ENCODE measurements around the gene HOXB7. TPM values are rescaled to one million over a fixed set of nuclear protein-coding genes. Genes with fewer than 3 reads are reported as not detected.

The HOXB7 gene
- total RNA-seq, 2 experiments from 2014 or later, result 0.25 to 0.30 TPM

GRCh38 chr17:48625495-48626244 lies 14.9 kb upstream of the HOXB7 start:
- DNase-seq, result peak; percentile 30
- Mint-ChIP-seq H3K27ac (peak overlapping the region; percentile 54), H3K27me3 (peaks cover 87% of the 10 kb centered on the region), H3K9me3 (no peaks in the 10 kb centered on the region), H3K36me3 (ENCODE audit: low read depth) (no peaks in the 10 kb centered on the region), H3K4me3 (peak overlapping the region; percentile 62), H3K4me1 (peaks cover 13% of the 10 kb centered on the region)
- POLR2A ChIA-PET, result no interaction called here
- CTCF ChIA-PET, result interaction anchor here (0.6 to 2.3 kb wide), 11 partner anchors 10 to 600 kb away, joined by 3 to 16 read pairs (median 3); no protein-coding TSS in a partner anchor

DNA sequence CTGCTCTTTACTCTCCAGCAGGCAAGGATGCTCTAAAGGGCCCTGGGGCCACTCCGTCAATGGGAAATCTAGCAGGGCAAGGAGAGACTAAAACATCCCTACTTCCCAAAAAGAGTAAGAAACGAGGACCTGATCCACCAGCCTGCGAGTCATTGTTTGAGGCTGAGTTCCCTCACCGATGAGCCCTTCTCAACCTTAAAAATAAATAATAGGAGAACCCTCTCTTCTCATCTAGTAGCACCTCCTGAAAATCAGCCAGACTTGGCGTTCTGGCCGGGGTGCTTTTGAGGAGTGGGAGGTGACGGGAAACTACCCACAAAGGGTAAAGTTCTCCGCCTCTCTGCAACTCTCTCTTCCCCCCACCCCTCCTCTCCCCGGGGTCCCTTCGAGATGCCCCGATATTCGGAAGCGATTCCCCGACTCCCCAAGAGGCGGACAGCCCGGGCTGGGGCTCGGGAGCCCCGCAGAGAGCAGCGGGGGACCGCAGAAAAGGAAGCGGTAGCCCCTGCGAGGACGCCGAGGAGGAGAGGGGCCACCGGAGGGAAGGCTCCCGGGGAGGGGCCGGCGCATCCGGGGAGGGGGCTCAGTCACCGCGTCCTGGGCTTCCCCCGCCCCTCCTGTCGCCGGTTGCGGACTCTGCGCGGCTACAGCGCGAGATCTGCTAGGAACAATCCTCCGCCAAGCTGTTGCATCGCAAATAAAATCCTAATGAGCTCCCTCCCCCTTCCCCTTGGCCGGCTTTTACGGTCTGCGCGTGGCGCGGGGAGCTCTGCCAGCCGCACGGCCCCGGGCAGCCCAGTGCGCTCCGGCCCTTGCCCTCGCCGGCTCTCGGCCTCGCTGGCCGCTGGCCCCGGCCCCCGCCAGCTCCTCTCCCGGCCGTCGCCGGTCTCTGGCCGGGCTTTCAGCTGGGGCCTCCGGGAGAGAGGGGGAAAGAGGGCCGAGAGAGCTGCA lies 14.0 kb upstream of the HOXB7 start:
- CTCF ChIA-PET, result interaction anchor here (0.6 to 2.3 kb wide), 10 partner anchors 9 to 600 kb away, joined by 3 to 16 read pairs (median 3); no protein-coding TSS in a partner anchor
- H3K27me3 Mint-ChIP-seq, result peaks cover 86% of the 10 kb centered on the region
- H3K9me3 Mint-ChIP-seq, result no peaks in the 10 kb centered on the region

GRCh38 chr17:48624118-48624517 lies 13.3 kb upstream of the HOXB7 start:
- DNase-seq, result no peak
- no peak overlapping the region for H3K4me3 Mint-ChIP-seq

More for the DNA sequence above, 14.0 kb upstream of the HOXB7 start:
- DNase-seq, result no peak
- Mint-ChIP-seq H3K4me1 (peaks cover 13% of the 10 kb centered on the region), H3K4me3 (no peak overlapping the region), H3K27ac (no peak overlapping the region), H3K36me3 (ENCODE audit: low read depth) (no peaks in the 10 kb centered on the region)
- POLR2A ChIA-PET, result no interaction called here

GRCh38 chr17:48623583-48623982 lies 12.8 kb upstream of the HOXB7 start:
- CTCF ChIA-PET, result interaction anchor here (0.6 to 1.5 kb wide), 7 partner anchors 13 to 759 kb away, joined by 3 to 6 read pairs (median 3); no protein-coding TSS in a partner anchor
- no peaks in the 10 kb centered on the region for H3K36me3 Mint-ChIP-seq (ENCODE audit: low read depth)
- POLR2A ChIA-PET, result no interaction called here
- DNase-seq, result no peak
- peaks cover 86% of the 10 kb centered on the region for H3K27me3 Mint-ChIP-seq
- H3K4me1 Mint-ChIP-seq, result peaks cover 19% of the 10 kb centered on the region
- no peak overlapping the region for H3K4me3 Mint-ChIP-seq
- no peak overlapping the region for H3K27ac Mint-ChIP-seq
- no peaks in the 10 kb centered on the region for H3K9me3 Mint-ChIP-seq

More at GRCh38 chr17:48624118-48624517, 13.3 kb upstream of the HOXB7 start:
- Mint-ChIP-seq H3K36me3 (ENCODE audit: low read depth) (no peaks in the 10 kb centered on the region), H3K4me1 (peaks cover 13% of the 10 kb centered on the region), H3K27me3 (peaks cover 86% of the 10 kb centered on the region), H3K27ac (no peak overlapping the region), H3K9me3 (no peaks in the 10 kb centered on the region)
- CTCF ChIA-PET, result interaction anchor here (1.0 to 1.5 kb wide), 6 partner anchors 12 to 760 kb away, joined by 3 to 6 read pairs (median 3); no protein-coding TSS in a partner anchor
- POLR2A ChIA-PET, result no interaction called here

DNA sequence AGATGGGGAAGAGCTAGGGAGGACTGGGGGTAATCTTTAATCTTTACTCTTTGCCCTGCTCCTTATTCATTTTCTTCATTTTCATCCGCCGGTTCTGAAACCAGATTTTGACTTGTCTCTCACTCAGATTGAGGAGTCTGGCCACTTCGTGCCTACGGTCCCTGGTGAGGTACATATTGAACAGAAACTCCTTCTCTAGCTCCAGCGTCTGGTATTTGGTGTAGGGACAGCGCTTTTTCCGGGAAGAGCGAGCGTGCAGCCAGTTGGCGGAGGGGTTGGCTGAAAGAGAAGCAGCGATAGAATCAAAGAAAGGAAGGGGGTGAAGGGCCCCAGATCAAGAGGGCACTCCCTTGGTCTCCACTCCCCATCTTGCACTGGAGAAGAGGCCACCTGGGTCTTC lies 12.0 kb upstream of the HOXB7 start:
- Mint-ChIP-seq H3K27me3 (peaks cover 85% of the 10 kb centered on the region), H3K36me3 (ENCODE audit: low read depth) (no peaks in the 10 kb centered on the region), H3K4me1 (peaks cover 24% of the 10 kb centered on the region), H3K9me3 (no peaks in the 10 kb centered on the region), H3K27ac (no peak overlapping the region), H3K4me3 (no peak overlapping the region)
- POLR2A ChIA-PET, result interaction anchor here (0.6 kb wide), 1 partner anchor 376 kb away, joined by 5 read pairs; no protein-coding TSS in a partner anchor
- CTCF ChIA-PET, result interaction anchor here (0.6 to 1.5 kb wide), 4 partner anchors 13 to 612 kb away, joined by 3 to 4 read pairs (median 3); no protein-coding TSS in a partner anchor
- no peak for DNase-seq

DNA sequence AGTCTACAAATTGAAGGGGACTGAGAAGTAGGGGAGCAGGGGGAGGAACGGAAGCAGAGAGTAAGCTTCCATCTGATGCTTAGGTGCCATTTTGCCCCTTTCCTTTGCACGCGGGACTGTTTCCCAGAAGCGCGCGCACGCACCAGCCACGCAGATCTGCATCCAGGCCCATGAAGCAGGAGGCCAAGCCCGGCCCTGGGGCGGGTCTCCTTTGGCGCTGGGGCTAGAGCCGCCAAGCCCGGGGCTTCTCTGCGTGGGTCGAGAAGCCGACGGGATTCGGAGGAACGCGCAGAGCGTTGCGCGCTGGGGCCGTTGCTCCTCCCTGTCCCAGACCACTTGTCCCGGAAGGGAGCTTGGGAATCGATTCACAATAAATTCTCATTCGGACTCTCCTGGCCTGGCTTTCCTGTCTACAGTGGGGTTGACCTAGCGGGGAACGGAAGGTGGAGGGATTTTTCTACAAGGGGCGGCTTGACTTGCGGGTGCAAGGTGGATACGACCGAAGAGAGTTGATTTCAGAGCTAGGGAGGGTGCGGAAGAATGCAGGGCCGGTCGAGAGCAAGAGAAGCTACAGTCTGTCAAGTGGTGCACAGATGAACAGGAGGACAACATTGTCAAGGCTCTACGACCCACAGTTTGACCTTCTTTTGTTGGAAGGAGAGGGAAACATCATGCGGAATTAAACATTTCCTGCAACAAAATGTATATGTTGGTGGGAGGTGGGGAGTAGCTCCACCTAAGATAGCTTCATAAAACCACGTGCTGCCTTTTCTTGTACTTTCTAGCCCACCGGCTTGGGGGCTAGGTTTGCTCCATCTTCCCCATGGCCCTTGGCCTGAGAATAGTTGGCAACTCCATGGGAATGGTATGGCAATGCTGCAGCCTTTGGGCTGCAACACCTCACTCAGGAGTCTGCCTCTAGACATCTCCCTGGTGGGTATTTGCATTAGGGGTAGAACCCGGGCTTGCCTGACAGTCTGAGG lies 10.9 kb upstream of the HOXB7 start:
- no peaks in the 10 kb centered on the region for H3K9me3 Mint-ChIP-seq
- no peak overlapping the region for H3K4me3 Mint-ChIP-seq
- peaks cover 26% of the 10 kb centered on the region for H3K4me1 Mint-ChIP-seq
- no peaks in the 10 kb centered on the region for H3K36me3 Mint-ChIP-seq (ENCODE audit: low read depth)
- H3K27me3 Mint-ChIP-seq, result peaks cover 85% of the 10 kb centered on the region
- no peak for DNase-seq
- ChIA-PET CTCF (interaction anchor here (0.6 to 0.9 kb wide), 3 partner anchors 26 to 611 kb away, joined by 3 to 4 read pairs (median 4); no protein-coding TSS in a partner anchor), POLR2A (interaction anchor here (0.6 kb wide), 1 partner anchor 377 kb away, joined by 5 read pairs; no protein-coding TSS in a partner anchor)
- H3K27ac Mint-ChIP-seq, result no peak overlapping the region

- ChIA-PET POLR2A (no interaction called here), CTCF (interaction anchor here (0.6 kb wide), 1 partner anchor 122 kb away, joined by 4 read pairs; no protein-coding TSS in a partner anchor)
- peaks cover 20% of the 10 kb centered on the region for H3K4me1 Mint-ChIP-seq
- no peak overlapping the region for H3K27ac Mint-ChIP-seq
- no peaks in the 10 kb centered on the region for H3K36me3 Mint-ChIP-seq (ENCODE audit: low read depth)
- no peak for DNase-seq
- no peaks in the 10 kb centered on the region for H3K9me3 Mint-ChIP-seq
- no peak overlapping the region for H3K4me3 Mint-ChIP-seq
- H3K27me3 Mint-ChIP-seq, result peaks cover 88% of the 10 kb centered on the region
Observed at GRCh38 chr17:48620461-48621139, 9.8 kb upstream of the HOXB7 start.

GRCh38 chr17:48619826-48620449 lies 9.1 kb upstream of the HOXB7 start:
- Mint-ChIP-seq H3K27me3 (peaks cover 92% of the 10 kb centered on the region), H3K4me1 (peaks cover 21% of the 10 kb centered on the region), H3K9me3 (no peaks in the 10 kb centered on the region), H3K27ac (no peak overlapping the region), H3K36me3 (ENCODE audit: low read depth) (no peaks in the 10 kb centered on the region), H3K4me3 (no peak overlapping the region)
- ChIA-PET POLR2A (no interaction called here), CTCF (interaction anchor here (1.2 to 3.0 kb wide), 4 partner anchors 11 to 131 kb away, joined by 3 to 11 read pairs (median 8); partner anchors contain the start of gene HOXB5)
- no peak for DNase-seq

DNA sequence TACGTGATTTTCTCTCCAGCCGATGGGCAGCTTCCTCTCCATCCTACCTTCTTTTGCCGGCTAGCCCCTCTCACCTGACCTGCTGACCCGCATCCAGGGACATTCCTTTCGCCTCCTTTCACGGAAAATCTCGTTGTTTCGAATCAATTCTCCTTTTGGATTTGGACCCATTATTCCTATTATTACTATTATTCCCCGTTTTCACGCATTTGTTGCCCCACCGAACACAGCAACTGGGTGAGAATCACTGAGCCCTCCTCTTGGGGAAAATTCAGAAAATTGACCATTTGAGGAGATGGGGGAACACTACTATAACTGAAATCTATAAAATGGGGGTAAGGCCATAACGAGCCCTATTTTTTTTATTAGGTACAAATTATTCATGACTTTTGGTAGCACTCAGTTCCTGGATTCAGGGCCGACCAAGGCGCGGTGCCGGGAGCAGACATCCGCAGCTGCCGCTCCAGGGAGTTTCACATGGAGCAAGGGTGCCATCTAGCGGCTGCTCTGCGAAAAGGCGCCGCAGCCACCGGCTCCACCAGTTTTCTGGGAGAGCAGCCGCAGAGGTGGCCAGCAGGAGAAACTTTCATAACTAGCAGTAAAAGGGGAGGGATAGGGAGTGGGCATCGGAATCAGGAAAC lies 7.6 kb upstream of the HOXB7 start:
- no peaks in the 10 kb centered on the region for H3K36me3 Mint-ChIP-seq (ENCODE audit: low read depth)

GRCh38 chr17:48617471-48618255 lies 6.8 kb upstream of the HOXB7 start:
- CTCF ChIA-PET, result interaction anchor here (0.8 to 3.0 kb wide), 18 partner anchors 8 to 592 kb away, joined by 3 to 11 read pairs (median 4); partner anchors contain the start of gene HOXB5
- DNase-seq, result no peak
- H3K9me3 Mint-ChIP-seq, result no peaks in the 10 kb centered on the region
- POLR2A ChIA-PET, result no interaction called here
- peaks cover 90% of the 10 kb centered on the region for H3K27me3 Mint-ChIP-seq
- H3K4me1 Mint-ChIP-seq, result peaks cover 35% of the 10 kb centered on the region
- no peaks in the 10 kb centered on the region for H3K36me3 Mint-ChIP-seq (ENCODE audit: low read depth)
- H3K4me3 Mint-ChIP-seq, result peak overlapping the region; percentile 40
- H3K27ac Mint-ChIP-seq, result no peak overlapping the region

More for the DNA sequence above, 7.6 kb upstream of the HOXB7 start:
- Mint-ChIP-seq H3K27me3 (peaks cover 92% of the 10 kb centered on the region), H3K9me3 (no peaks in the 10 kb centered on the region), H3K27ac (peak overlapping the region; percentile 36), H3K4me3 (peak overlapping the region; percentile 30), H3K4me1 (peaks cover 31% of the 10 kb centered on the region)
- peak; percentile 79 for DNase-seq
- POLR2A ChIA-PET, result no interaction called here
- CTCF ChIA-PET, result interaction anchor here (0.5 to 3.0 kb wide), 23 partner anchors 9 to 593 kb away, joined by 3 to 11 read pairs (median 3); partner anchors contain the start of gene HOXB5

Measured in activated CD4-positive, alpha-beta T cell treated with anti-CD3 and anti-CD28 coated beads, Interleukin-2, amount 10 ng/mL, durations not matched to agents 7 days and 5 days (primary cell).